ENCODE data around the gene SPTBN5.

The SPTBN5 gene

GRCh38 chr15:41893422-41894250 is at the start of gene SPTBN5:
Gene SPTBN5 (minus strand): TSS chr15:41894053. CDS start chr15:41893497, 556 bp downstream.
- peak; percentile 15 for DNase-seq (ENCODE audit: low spot score)
- TF ChIP-seq CTCF (IDR thresholded peaks at IDR 0.05; ENCODE audit: extremely low read depth, missing control alignments), result no peak

- no peak for TF ChIP-seq CTCF (IDR thresholded peaks at IDR 0.05; ENCODE audit: extremely low read depth, missing control alignments)
- DNase-seq (ENCODE audit: low spot score), result no peak
Observed at GRCh38 chr15:41942886-41943285, 49.0 kb upstream of the SPTBN5 start.

- TF ChIP-seq CTCF (IDR thresholded peaks at IDR 0.05; ENCODE audit: extremely low read depth, missing control alignments), result no peak
- DNase-seq (ENCODE audit: low spot score), result no peak
Observed at GRCh38 chr15:41941644-41942415, 48.0 kb upstream of the SPTBN5 start.

- no peak for DNase-seq (ENCODE audit: low spot score)
Observed at GRCh38 chr15:41940441-41940857, 46.6 kb upstream of the SPTBN5 start.

GRCh38 chr15:41939986-41940385 is 46.1 kb upstream of the SPTBN5 start:
- no peak for DNase-seq (ENCODE audit: low spot score)

More at GRCh38 chr15:41940441-41940857, 46.6 kb upstream of the SPTBN5 start:
- no peak for TF ChIP-seq CTCF (IDR thresholded peaks at IDR 0.05; ENCODE audit: extremely low read depth, missing control alignments)

GRCh38 chr15:41937568-41937923 is 43.7 kb upstream of the SPTBN5 start:
- DNase-seq (ENCODE audit: low spot score), result no peak
- no peak for TF ChIP-seq CTCF (IDR thresholded peaks at IDR 0.05; ENCODE audit: extremely low read depth, missing control alignments)

More at GRCh38 chr15:41939986-41940385, 46.1 kb upstream of the SPTBN5 start:
- no peak for TF ChIP-seq CTCF (IDR thresholded peaks at IDR 0.05; ENCODE audit: extremely low read depth, missing control alignments)

Measured in GM20000 (cell line).